Activated effector memory CD4-positive, alpha-beta T cell treated with anti-CD3 and anti-CD28 coated beads, Interleukin-2, amount 50 U/mL, for 16 hours (primary cell): ENCODE results near the gene PCDHB8.
"Not testable (repeated sequence)": the region's sequence is repeated elsewhere in the genome, so short reads cannot be mapped to it uniquely, and the experiment has no call there.

Experiments
- DNase-seq: peaks from one replicate; pipeline ENCODE4 v3.0.0-alpha.2; 2020

The PCDHB8 gene

DNA sequence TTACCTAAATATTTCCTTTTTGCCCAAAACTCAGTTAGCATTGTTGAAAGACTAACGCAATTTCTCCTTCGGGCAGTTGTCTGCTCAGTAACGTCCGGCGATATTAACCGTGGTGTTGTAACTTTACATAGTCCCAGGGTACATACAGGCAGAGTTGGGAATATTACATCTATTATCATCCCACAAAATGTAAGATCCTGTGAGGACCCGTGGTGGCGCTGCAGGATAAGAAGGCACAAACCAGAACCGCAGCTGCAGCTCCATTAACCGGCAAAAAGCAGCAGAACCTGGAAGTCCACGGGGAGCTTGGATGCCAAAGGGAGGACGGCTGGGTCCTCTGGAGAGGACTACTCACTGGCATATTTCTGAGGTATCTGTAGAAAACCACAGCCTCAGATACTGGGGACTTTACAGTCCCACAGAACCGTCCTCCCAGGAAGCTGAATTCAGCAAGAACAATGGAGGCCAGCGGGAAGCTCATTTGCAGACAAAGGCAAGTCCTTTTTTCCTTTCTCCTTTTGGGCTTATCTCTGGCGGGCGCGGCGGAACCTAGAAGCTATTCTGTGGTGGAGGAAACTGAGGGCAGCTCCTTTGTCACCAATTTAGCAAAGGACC is at the start of gene PCDHB8:
PCDHB8 (plus strand) TSS at position 214 of the 615 bp plus-strand sequence; CDS start at position 459, 245 bp downstream.
- not testable (repeated sequence) for DNase-seq

DNA sequence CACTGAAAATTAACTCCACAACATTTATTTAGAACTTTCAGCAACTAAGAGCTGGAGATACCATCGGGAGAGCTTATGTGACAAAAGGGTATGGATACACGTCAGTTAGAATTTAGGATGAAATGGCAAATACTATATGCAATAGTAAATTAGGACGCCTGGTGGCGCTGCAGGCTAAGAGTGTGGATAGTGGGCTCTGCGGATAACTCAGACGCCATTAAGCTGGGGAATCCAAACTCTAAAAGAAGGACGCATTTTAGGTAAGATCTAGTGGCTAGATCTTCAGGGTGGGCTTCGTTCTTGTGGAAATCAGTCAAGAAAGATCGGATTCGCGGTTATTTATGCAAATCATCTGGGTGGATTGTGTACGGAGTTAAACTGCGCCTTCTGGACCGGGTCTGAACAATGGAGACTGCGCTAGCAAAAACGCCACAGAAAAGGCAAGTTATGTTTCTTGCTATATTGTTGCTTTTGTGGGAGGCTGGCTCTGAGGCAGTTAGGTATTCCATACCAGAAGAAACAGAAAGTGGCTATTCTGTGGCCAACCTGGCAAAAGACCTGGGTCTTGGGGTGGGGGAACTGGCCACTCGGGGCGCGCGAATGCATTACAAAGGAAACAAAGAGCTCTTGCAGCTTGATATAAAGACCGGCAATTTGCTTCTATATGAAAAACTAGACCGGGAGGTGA is 42.4 kb upstream of the PCDHB8 start, which contains the start of gene PCDHB5:
PCDHB5 (plus strand) TSS at position 177 of the 688 bp plus-strand sequence; CDS start at position 406, 229 bp downstream.
- no peak for DNase-seq

DNA sequence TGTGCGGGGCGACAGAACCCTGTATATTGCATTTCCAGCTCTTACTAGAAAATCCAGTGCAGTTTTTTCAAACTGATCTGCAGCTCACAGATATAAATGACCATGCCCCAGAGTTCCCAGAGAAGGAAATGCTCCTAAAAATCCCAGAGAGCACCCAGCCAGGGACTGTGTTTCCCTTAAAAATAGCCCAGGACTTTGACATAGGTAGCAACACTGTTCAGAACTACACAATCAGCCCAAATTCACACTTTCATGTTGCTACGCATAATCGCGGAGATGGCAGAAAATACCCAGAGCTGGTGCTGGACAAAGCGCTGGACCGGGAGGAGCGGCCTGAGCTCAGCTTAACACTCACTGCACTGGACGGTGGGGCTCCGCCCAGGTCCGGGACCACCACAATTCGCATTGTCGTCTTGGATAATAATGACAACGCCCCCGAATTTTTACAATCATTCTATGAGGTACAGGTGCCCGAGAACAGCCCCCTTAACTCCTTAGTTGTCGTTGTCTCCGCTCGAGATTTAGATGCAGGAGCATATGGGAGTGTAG is 41.8 kb upstream of the PCDHB8 start:
- no peak for DNase-seq

DNA sequence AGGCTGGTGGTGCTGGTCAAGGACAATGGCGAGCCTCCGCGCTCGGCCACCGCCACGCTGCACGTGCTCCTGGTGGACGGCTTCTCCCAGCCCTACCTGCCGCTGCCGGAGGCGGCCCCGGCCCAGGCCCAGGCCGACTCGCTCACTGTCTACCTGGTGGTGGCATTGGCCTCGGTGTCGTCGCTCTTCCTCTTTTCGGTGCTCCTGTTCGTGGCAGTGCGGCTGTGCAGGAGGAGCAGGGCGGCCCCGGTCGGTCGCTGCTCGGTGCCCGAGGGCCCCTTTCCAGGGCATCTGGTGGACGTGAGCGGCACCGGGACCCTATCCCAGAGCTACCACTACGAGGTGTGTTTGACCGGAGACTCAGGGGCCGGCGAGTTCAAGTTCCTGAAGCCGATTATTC is 40.2 kb upstream of the PCDHB8 start:
- DNase-seq = not testable (repeated sequence)

DNA sequence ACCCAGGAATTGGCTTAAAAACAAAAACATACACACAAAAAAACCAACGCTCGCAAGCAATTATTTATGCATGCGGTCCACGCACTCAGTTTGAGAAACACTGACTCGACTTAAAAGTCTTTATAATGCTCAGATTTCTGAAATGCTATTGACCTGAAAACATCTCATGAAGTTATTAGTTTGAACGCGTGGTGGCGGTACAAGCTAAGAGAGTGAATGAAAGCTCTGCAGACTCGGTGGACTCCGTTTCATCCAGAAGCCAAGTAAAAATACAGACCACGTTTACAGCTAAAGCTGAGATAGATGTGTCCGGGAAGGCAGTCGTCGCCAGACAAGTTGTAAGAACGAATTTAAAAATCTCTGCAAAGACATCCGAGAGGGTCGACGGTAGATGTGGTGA is 27.8 kb upstream of the PCDHB8 start, which contains the start of gene PCDHB6:
PCDHB6 (plus strand) TSS at position 246 of the 400 bp plus-strand sequence. CDS start 201 bp downstream, outside the sequence.
- no peak for DNase-seq

DNA sequence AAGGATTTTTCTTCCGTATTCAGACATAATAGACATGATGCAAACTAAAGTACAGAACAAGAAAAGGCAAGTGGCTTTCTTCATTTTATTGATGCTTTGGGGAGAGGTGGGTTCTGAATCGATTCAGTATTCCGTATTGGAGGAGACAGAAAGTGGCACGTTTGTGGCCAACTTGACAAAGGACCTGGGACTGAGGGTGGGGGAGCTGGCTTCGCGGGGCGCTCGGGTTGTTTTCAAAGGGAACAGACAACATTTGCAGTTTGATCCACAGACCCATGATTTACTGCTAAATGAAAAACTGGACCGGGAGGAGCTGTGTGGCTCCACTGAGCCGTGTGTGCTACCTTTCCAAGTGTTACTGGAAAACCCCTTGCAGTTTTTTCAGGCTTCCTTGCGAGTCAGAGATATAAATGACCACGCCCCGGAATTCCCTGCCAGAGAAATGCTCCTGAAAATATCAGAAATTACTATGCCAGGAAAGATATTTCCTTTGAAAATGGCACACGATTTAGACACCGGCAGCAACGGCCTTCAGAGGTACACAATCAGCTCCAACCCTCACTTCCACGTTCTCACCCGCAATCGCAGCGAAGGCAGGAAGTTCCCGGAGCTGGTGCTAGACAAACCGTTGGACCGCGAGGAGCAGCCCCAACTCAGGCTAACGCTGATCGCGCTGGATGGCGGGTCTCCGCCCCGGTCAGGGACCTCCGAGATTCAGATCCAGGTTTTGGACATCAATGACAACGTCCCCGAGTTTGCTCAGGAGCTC is 27.2 kb upstream of the PCDHB8 start:
- no peak for DNase-seq

DNA sequence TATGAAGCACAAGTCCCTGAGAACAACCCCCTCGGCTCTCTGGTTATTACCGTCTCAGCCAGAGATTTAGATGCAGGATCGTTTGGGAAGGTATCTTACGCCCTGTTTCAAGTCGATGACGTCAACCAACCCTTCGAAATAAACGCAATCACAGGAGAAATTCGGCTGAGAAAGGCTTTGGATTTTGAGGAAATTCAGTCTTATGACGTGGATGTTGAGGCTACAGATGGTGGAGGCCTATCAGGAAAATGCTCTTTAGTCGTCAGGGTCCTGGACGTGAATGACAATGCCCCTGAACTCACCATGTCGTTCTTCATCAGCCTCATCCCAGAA is 26.6 kb upstream of the PCDHB8 start:
- DNase-seq = no peak

DNA sequence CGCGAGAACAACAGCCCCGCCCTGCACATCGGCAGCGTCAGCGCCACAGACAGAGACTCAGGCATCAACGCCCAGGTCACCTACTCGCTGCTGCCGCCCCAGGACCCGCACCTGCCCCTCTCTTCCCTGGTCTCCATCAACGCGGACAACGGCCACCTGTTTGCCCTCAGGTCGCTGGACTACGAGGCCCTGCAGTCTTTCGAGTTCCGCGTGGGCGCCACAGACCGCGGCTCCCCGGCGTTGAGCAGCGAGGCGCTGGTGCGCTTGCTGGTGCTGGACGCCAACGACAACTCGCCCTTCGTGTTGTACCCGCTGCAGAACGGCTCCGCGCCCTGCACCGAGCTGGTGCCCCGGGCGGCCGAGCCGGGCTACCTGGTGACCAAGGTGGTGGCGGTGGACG is 26.0 kb upstream of the PCDHB8 start:
- DNase-seq = not testable (repeated sequence)

DNA sequence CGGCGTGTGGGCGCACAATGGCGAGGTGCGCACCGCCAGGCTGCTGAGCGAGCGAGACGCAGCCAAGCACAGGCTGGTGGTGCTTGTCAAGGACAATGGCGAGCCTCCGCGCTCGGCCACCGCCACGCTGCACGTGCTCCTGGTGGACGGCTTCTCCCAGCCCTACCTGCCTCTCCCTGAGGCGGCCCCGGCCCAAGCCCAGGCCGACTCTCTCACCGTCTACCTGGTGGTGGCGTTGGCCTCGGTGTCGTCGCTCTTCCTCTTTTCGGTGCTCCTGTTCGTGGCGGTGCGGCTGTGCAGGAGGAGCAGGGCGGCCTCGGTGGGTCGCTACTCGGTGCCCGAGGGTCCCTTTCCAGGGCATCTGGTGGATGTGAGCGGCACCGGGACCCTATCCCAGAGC is 25.5 kb upstream of the PCDHB8 start:
- not testable (repeated sequence) for DNase-seq

DNA sequence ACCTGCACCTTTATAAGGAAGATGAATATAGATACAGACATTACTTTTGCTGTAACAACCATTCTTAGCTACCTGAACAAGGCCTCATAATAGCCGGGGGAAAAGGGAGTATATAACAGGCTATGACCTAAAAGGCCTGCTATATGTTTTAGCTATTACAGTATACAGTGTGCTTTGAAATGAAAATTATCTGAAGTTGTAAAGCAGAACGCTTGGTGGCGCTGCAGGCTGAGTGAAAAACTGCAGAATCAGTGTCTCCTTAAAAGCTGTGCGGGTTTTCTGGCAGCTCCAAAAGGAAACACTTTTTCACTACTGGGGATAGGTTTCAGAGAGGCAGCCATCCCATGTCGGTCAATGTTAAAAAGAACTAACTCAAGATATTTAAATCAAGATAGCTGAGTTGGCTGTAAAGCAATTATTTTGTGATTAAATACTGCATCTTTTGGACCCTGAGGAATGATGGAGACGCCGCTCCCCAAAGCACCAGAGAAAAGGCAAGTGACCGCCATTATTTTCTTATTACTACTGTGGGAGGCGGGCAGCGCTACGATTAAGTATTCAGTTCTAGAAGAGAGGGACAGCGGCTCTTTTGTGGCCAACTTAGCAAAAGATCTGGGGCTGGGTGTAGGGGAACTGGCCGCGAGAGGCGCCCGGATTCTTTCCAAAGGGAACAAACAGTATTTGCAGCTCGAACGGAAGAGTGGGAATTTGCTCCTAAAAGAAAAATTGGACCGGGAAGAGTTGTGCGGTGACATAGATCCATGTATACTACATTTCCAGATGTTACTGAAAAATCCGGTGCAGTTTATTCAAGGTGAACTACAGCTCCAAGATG is 21.8 kb upstream of the PCDHB8 start:
- DNase-seq = no peak

DNA sequence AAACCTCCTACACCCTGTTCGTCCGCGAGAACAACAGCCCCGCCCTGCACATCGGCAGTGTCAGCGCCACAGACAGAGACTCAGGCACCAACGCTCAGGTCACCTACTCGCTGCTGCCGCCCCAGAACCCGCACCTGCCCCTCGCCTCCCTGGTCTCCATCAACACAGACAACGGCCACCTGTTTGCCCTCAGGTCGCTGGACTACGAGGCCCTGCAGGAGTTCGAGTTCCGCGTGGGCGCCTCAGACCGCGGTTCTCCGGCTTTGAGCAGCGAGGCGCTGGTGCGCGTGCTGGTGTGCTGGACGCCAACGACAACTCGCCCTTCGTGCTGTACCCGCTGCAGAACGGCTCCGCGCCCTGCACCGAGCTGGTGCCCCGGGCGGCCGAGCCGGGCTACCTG is 20.2 kb upstream of the PCDHB8 start:
- DNase-seq = not testable (repeated sequence)

DNA sequence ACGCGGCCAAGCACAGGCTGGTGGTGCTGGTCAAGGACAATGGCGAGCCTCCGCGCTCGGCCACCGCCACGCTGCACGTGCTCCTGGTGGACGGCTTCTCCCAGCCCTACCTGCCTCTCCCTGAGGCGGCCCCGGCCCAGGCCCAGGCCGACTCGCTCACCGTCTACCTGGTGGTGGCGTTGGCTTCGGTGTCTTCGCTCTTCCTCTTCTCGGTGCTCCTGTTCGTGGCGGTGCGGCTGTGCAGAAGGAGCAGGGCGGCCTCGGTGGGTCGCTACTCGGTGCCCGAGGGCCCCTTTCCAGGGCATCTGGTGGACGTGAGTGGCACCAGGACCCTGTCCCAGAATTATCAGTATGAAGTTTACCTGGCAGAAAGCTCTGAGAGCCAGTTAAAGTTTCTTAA is 19.7 kb upstream of the PCDHB8 start:
- not testable (repeated sequence) for DNase-seq

DNA sequence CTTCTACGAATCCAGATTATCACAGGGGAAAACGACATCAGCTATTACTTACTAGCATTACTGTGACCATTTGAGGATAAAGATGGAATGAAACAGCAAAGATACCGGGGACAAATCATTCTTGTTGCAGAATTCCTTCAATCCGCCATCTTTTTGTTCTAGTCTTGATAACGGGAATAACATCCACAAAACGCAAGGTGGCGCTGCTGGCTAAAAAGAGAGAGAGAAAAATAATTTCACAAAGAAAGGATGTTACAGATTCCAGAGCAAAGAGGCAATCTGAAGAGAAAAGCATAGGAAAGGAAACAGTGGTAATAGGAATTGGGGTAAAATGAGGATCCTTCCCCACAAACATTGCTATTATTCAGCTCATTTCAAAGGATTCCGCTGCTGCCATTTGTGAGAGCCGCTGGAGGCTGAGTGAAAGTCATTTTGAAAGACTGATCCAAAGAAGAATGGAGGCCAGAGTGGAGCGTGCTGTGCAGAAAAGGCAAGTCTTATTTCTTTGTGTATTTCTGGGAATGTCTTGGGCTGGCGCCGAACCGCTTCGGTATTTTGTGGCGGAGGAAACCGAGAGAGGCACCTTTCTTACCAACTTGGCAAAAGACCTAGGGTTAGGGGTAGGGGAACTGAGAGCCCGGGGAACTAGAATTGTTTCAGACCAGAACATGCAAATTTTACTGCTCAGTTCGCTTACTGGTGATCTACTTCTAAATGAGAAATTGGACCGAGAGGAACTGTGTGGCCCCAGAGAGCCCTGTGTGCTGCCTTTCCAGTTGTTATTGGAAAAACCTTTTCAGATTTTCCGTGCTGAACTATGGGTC is 5.0 kb upstream of the PCDHB8 start, which contains the start of gene PCDHB7:
PCDHB7 (plus strand) TSS at position 264 of the 824 bp plus-strand sequence; CDS start at position 456, 192 bp downstream.
- DNase-seq = no peak

DNA sequence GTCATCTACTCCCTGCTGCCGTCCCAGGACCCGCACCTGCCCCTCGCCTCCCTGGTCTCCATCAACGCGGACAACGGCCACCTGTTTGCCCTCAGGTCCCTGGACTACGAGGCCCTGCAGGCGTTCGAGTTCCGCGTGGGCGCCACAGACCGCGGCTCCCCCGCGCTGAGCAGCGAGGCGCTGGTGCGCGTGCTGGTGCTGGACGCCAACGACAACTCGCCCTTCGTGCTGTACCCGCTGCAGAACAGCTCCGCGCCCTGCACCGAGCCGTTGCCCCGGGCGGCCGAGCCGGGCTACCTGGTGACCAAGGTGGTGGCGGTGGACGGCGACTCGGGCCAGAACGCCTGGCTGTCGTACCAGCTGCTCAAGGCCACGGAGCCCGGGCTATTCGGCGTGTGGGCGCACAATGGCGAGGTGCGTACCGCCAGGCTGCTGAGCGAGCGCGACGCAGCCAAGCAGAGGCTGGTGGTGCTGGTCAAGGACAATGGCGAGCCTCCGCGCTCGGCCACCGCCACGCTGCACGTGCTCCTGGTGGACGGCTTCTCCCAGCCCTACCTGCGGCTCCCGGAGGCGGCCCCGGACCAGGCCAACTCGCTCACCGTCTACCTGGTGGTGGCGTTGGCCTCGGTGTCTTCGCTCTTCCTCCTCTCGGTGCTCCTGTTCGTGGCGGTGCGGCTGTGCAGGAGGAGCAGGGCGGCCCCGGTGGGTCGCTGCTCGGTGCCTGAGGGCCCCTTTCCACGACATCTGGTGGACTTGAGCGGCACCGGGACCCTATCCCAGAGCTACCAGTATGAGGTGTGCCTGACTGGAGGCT is 3.1 kb upstream of the PCDHB8 start:
- DNase-seq = not testable (repeated sequence)

DNA sequence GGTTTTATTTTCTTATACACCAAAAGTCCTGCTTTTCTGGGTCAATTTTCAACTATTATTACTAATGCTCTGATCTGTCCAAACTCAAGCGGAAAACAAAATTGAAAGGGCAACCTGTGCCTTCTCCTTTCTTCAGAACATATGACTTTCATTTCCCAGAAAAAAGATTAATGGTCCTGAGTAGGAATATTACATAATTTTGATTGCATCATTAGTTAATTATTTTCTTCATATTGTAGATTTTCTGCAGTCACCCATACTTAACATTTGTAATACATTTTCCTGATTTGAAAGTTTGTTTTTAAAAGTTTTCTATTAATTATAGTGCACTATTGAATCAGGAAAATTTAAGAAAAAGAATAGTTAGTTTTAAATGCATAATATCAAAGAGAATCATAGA is 1.7 kb upstream of the PCDHB8 start:
- no peak for DNase-seq

DNA sequence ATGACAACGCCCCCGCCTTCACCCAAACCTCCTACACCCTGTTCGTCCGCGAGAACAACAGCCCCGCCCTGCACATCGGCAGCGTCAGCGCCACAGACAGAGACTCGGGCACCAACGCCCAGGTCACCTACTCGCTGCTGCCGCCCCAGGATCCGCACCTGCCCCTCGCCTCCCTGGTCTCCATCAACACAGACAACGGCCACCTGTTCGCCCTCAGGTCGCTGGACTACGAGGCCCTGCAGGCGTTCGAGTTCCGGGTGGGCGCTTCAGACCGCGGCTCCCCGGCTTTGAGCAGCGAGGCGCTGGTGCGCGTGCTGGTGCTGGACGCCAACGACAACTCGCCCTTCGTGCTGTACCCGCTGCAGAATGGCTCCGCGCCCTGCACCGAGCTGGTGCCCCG is 1.8 kb downstream of the PCDHB8 start:
- DNase-seq = not testable (repeated sequence)

DNA sequence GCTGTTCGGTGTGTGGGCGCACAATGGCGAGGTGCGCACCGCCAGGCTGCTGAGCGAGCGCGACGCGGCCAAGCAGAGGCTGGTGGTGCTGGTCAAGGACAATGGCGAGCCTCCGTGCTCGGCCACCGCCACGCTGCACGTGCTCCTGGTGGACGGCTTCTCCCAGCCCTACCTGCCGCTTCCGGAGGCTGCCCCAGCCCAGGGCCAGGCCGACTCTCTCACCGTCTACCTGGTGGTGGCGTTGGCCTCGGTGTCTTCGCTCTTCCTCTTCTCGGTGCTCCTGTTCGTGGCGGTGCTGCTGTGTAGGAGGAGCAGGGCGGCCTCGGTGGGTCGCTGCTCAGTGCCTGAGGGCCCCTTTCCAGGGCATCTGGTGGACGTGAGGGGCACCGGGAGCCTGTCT is 2.3 kb downstream of the PCDHB8 start:
- DNase-seq = not testable (repeated sequence)

DNA sequence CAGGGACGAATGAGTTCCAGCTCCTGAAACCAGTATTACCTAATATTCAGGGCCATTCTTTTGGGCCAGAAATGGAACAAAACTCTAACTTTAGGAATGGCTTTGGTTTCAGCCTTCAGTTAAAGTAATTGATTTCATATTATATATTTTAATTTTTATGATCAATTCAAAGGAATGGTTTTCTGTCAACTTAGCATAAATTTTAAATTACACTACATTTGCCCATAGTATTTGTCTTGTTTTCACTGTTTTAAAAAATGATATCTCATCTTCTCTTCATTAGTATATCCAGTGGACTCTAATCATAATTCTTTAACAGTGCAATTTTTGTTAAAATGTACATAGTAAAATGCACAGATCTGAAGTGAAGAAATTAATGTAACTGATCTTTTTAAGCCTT is 2.7 kb downstream of the PCDHB8 start:
- DNase-seq = no peak

DNA sequence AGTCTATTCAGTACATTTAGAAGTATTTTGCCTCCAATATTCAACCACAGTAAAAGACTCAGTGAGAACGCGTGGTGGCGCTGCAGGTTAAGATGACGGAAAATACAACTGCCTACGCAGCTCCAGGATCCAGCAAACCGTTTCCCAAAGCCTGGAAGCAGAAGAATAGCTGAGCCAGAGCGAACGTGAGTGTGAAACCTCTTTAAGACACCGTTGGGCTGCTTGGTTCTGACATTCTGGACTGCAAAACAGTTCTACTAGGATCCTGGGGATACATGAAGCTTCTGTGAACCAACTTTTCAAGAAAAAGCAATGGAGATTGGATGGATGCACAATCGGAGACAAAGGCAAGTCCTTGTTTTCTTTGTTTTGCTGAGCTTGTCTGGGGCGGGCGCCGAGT is 4.7 kb downstream of the PCDHB8 start, which contains the start of gene PCDHB16:
PCDHB16 (plus strand) TSS at position 140 of the 400 bp plus-strand sequence; CDS start at position 313, 173 bp downstream.
- DNase-seq = no peak
